ENCODE data around the gene DDX28. TPM values are rescaled to one million over a fixed set of nuclear protein-coding genes. Genes with fewer than 3 reads are reported as not detected.
"Not testable (repeated sequence)": the region's sequence is repeated elsewhere in the genome, so short reads cannot be mapped to it uniquely, and the experiment has no call there.

Gene DDX28
- total RNA-seq, 1 donor from 2014 or later: 7.5 TPM

- Mint-ChIP-seq H3K4me3 (ENCODE audit: unreplicated experiment) (no peak overlapping the region), H3K4me1 (ENCODE audit: unreplicated experiment) (no peaks in the 10 kb centered on the region), H3K27me3 (ENCODE audit: unreplicated experiment) (no peaks in the 10 kb centered on the region), H3K9me3 (ENCODE audit: unreplicated experiment) (no peaks in the 10 kb centered on the region), H3K36me3 (ENCODE audit: unreplicated experiment) (peaks cover 8% of the 10 kb centered on the region), H3K27ac (ENCODE audit: unreplicated experiment) (no peak overlapping the region)
- no peak for TF ChIP-seq CTCF (IDR thresholded peaks at IDR 0.05)
- no peak for DNase-seq (ENCODE audit: extremely low spot score, unreplicated experiment)
Observed at GRCh38 chr16:68037841-68038597, 15.0 kb upstream of the DDX28 start.

GRCh38 chr16:68035227-68035626 is 12.2 kb upstream of the DDX28 start:
- Mint-ChIP-seq H3K9me3 (ENCODE audit: unreplicated experiment) (no peaks in the 10 kb centered on the region), H3K4me1 (ENCODE audit: unreplicated experiment) (no peaks in the 10 kb centered on the region), H3K4me3 (ENCODE audit: unreplicated experiment) (no peak overlapping the region), H3K27me3 (ENCODE audit: unreplicated experiment) (no peaks in the 10 kb centered on the region), H3K27ac (ENCODE audit: unreplicated experiment) (peak overlapping the region; percentile 5), H3K36me3 (ENCODE audit: unreplicated experiment) (peaks cover 10% of the 10 kb centered on the region)
- no peak for DNase-seq (ENCODE audit: extremely low spot score, unreplicated experiment)
- TF ChIP-seq CTCF (IDR thresholded peaks at IDR 0.05): no peak

- Mint-ChIP-seq H3K27me3 (ENCODE audit: unreplicated experiment) (no peaks in the 10 kb centered on the region), H3K4me3 (ENCODE audit: unreplicated experiment) (no peak overlapping the region), H3K9me3 (ENCODE audit: unreplicated experiment) (no peaks in the 10 kb centered on the region), H3K36me3 (ENCODE audit: unreplicated experiment) (peaks cover 4% of the 10 kb centered on the region), H3K27ac (ENCODE audit: unreplicated experiment) (no peak overlapping the region), H3K4me1 (ENCODE audit: unreplicated experiment) (no peaks in the 10 kb centered on the region)
- TF ChIP-seq CTCF (IDR thresholded peaks at IDR 0.05): no peak
- no peak for DNase-seq (ENCODE audit: extremely low spot score, unreplicated experiment)
Observed at GRCh38 chr16:68033101-68033500, 10.1 kb upstream of the DDX28 start.

GRCh38 chr16:68031951-68032350 is 8.9 kb upstream of the DDX28 start:
- Mint-ChIP-seq H3K4me1 (ENCODE audit: unreplicated experiment) (no peaks in the 10 kb centered on the region), H3K9me3 (ENCODE audit: unreplicated experiment) (no peaks in the 10 kb centered on the region), H3K36me3 (ENCODE audit: unreplicated experiment) (peaks cover 11% of the 10 kb centered on the region), H3K27ac (ENCODE audit: unreplicated experiment) (no peak overlapping the region), H3K4me3 (ENCODE audit: unreplicated experiment) (no peak overlapping the region), H3K27me3 (ENCODE audit: unreplicated experiment) (no peaks in the 10 kb centered on the region)
- DNase-seq (ENCODE audit: extremely low spot score, unreplicated experiment): no peak
- TF ChIP-seq CTCF (IDR thresholded peaks at IDR 0.05): no peak

- not testable (repeated sequence) for H3K36me3 Mint-ChIP-seq (ENCODE audit: unreplicated experiment); H3K27ac Mint-ChIP-seq (ENCODE audit: unreplicated experiment); H3K27me3 Mint-ChIP-seq (ENCODE audit: unreplicated experiment); DNase-seq (ENCODE audit: extremely low spot score, unreplicated experiment); H3K9me3 Mint-ChIP-seq (ENCODE audit: unreplicated experiment); H3K4me1 Mint-ChIP-seq (ENCODE audit: unreplicated experiment); H3K4me3 Mint-ChIP-seq (ENCODE audit: unreplicated experiment)
Observed at GRCh38 chr16:68030108-68030507, 7.1 kb upstream of the DDX28 start.

All from osteocyte (in vitro differentiated cells).